ENCODE data around the gene LSP1. TPM values are rescaled to one million over a fixed set of nuclear protein-coding genes. Genes with fewer than 3 reads are reported as not detected.

LSP1 gene
- polyA plus RNA-seq, 1 donor from 2014 or later = not detected

DNA sequence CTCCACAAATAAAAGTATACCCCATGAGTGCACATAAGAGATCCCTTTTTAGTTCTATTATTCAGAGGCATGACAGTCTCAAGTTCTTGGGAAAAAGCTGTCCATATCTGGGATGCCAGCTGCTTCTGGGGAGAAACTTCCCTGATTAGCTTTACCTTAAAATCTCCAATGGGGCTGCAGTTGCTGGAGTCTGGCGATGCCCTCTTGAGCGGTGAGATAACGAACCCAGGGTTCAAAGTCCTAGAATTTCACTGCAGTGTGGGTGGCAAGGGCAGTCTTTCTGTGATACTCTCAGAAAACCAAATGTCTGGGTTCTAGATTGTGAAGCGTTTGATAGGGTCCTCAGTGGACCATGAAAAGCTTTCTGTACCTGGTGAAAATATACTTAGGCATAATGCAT is 46.2 kb downstream of the LSP1 start:
- no peak overlapping the region for H3K4me2 ChIP-seq (ENCODE audit: low read length)
- no peaks in the 10 kb centered on the region for H3F3A ChIP-seq (ENCODE audit: insufficient read depth, low read length, poor library complexity, severe bottlenecking)
- no peaks in the 10 kb centered on the region for H3K79me2 ChIP-seq (replicated peaks; ENCODE audit: insufficient read depth, low read length)
- no peaks in the 10 kb centered on the region for H3K36me3 ChIP-seq (ENCODE audit: insufficient read depth, low read length)
- H3K27me3 ChIP-seq (ENCODE audit: insufficient read depth, low read depth, low read length) = no peaks in the 10 kb centered on the region
- TF ChIP-seq MXI1 (conservative IDR thresholded peaks at IDR 0.05; ENCODE audit: poor library complexity, severe bottlenecking) (no peak), EZH2 (IDR thresholded peaks at IDR 0.05; ENCODE audit: borderline replicate concordance, insufficient read depth, low read length, poor library complexity, severe bottlenecking) (no peak), RAD21 (conservative IDR thresholded peaks at IDR 0.05) (no peak), POLR2AphosphoS5 (IDR thresholded peaks at IDR 0.05) (no peak), EP300 (conservative IDR thresholded peaks at IDR 0.05; ENCODE audit: poor library complexity, severe bottlenecking) (no peak), TAF1 (IDR thresholded peaks at IDR 0.05; ENCODE audit: low read depth) (no peak), SMC3 (conservative IDR thresholded peaks at IDR 0.05; ENCODE audit: poor library complexity) (no peak)
- TF ChIP-seq, protein P1, sequence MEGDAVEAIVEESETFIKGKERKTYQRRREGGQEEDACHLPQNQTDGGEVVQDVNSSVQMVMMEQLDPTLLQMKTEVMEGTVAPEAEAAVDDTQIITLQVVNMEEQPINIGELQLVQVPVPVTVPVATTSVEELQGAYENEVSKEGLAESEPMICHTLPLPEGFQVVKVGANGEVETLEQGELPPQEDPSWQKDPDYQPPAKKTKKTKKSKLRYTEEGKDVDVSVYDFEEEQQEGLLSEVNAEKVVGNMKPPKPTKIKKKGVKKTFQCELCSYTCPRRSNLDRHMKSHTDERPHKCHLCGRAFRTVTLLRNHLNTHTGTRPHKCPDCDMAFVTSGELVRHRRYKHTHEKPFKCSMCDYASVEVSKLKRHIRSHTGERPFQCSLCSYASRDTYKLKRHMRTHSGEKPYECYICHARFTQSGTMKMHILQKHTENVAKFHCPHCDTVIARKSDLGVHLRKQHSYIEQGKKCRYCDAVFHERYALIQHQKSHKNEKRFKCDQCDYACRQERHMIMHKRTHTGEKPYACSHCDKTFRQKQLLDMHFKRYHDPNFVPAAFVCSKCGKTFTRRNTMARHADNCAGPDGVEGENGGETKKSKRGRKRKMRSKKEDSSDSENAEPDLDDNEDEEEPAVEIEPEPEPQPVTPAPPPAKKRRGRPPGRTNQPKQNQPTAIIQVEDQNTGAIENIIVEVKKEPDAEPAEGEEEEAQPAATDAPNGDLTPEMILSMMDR (IDR thresholded peaks at IDR 0.05; ENCODE audit: poor library complexity, severe bottlenecking) = no peak
- TF ChIP-seq, protein P2, sequence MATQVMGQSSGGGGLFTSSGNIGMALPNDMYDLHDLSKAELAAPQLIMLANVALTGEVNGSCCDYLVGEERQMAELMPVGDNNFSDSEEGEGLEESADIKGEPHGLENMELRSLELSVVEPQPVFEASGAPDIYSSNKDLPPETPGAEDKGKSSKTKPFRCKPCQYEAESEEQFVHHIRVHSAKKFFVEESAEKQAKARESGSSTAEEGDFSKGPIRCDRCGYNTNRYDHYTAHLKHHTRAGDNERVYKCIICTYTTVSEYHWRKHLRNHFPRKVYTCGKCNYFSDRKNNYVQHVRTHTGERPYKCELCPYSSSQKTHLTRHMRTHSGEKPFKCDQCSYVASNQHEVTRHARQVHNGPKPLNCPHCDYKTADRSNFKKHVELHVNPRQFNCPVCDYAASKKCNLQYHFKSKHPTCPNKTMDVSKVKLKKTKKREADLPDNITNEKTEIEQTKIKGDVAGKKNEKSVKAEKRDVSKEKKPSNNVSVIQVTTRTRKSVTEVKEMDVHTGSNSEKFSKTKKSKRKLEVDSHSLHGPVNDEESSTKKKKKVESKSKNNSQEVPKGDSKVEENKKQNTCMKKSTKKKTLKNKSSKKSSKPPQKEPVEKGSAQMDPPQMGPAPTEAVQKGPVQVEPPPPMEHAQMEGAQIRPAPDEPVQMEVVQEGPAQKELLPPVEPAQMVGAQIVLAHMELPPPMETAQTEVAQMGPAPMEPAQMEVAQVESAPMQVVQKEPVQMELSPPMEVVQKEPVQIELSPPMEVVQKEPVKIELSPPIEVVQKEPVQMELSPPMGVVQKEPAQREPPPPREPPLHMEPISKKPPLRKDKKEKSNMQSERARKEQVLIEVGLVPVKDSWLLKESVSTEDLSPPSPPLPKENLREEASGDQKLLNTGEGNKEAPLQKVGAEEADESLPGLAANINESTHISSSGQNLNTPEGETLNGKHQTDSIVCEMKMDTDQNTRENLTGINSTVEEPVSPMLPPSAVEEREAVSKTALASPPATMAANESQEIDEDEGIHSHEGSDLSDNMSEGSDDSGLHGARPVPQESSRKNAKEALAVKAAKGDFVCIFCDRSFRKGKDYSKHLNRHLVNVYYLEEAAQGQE (IDR thresholded peaks at IDR 0.05; ENCODE audit: borderline replicate concordance) = no peak
- no peak overlapping the region for H3K27ac ChIP-seq (ENCODE audit: low read length)
- H3K9me2 ChIP-seq (ENCODE audit: insufficient read depth, low read length) = no peaks in the 10 kb centered on the region
- no peaks in the 10 kb centered on the region for H3K9me3 ChIP-seq (ENCODE audit: low read length)
- H3K4me3 ChIP-seq (ENCODE audit: low read length) = no peak overlapping the region
- H4K20me1 ChIP-seq (ENCODE audit: insufficient read depth) = no peaks in the 10 kb centered on the region
- H2AFZ ChIP-seq (ENCODE audit: low read depth, low read length) = no peak overlapping the region
- no peak overlapping the region for H3K9ac ChIP-seq (ENCODE audit: low read length)

DNA sequence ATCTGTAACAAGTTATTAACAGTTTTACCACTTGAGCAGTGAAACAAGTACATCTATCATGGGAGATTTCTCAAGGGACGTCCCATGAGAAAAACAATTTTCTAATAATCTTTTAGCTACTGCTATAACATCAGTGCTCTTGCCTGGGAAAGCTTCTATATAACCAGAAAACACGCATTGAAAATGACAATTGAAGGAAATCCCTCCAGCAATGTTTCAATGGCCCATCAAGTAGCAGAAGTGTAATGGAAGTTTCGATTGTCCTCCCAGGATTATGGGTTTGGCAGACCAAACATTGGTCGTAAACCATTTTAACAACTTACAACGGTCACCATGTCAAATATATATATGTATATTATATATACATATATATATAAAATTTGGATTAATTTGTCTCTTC is 46.8 kb downstream of the LSP1 start:
- no peaks in the 10 kb centered on the region for H3K79me2 ChIP-seq (replicated peaks; ENCODE audit: insufficient read depth, low read length)
- H3K27ac ChIP-seq (ENCODE audit: low read length) = no peak overlapping the region
- H3K27me3 ChIP-seq (ENCODE audit: insufficient read depth, low read depth, low read length) = no peaks in the 10 kb centered on the region
- no peak overlapping the region for H3K4me3 ChIP-seq (ENCODE audit: low read length)
- no peaks in the 10 kb centered on the region for H3K36me3 ChIP-seq (ENCODE audit: insufficient read depth, low read length)
- no peak overlapping the region for H2AFZ ChIP-seq (ENCODE audit: low read depth, low read length)
- no peak overlapping the region for H3K4me2 ChIP-seq (ENCODE audit: low read length)
- TF ChIP-seq MXI1 (conservative IDR thresholded peaks at IDR 0.05; ENCODE audit: poor library complexity, severe bottlenecking) (no peak), TAF1 (IDR thresholded peaks at IDR 0.05; ENCODE audit: low read depth) (no peak), SMC3 (conservative IDR thresholded peaks at IDR 0.05; ENCODE audit: poor library complexity) (no peak), RAD21 (conservative IDR thresholded peaks at IDR 0.05) (no peak), EZH2 (IDR thresholded peaks at IDR 0.05; ENCODE audit: borderline replicate concordance, insufficient read depth, low read length, poor library complexity, severe bottlenecking) (no peak), EP300 (conservative IDR thresholded peaks at IDR 0.05; ENCODE audit: poor library complexity, severe bottlenecking) (no peak), POLR2AphosphoS5 (IDR thresholded peaks at IDR 0.05) (no peak)
- TF ChIP-seq, protein P1 (IDR thresholded peaks at IDR 0.05; ENCODE audit: poor library complexity, severe bottlenecking) = no peak
- TF ChIP-seq, protein P2 (IDR thresholded peaks at IDR 0.05; ENCODE audit: borderline replicate concordance) = no peak
- H3F3A ChIP-seq (ENCODE audit: insufficient read depth, low read length, poor library complexity, severe bottlenecking) = no peaks in the 10 kb centered on the region
- H3K9me2 ChIP-seq (ENCODE audit: insufficient read depth, low read length) = no peaks in the 10 kb centered on the region
- no peak overlapping the region for H3K9ac ChIP-seq (ENCODE audit: low read length)
- no peaks in the 10 kb centered on the region for H3K9me3 ChIP-seq (ENCODE audit: low read length)
- no peaks in the 10 kb centered on the region for H4K20me1 ChIP-seq (ENCODE audit: insufficient read depth)

All from neural cell (in vitro differentiated cells).